OCI-M2 (cell line): ENCODE measurements around the gene KIAA0586.
"Not testable (repeated sequence)": the region's sequence is repeated elsewhere in the genome, so short reads cannot be mapped to it uniquely, and the experiment has no call there.

Source experiments
- DNase-seq: peaks from one replicate; lab custom pipeline; 2025; ENCODE audit not compliant: unreplicated experiment; lab: John Stamatoyannopoulos, UW

KIAA0586 gene

GRCh38 chr14:58541633-58542022 lies 114.1 kb downstream of the KIAA0586 start:
- no peak for DNase-seq

GRCh38 chr14:58543253-58543652 lies 115.7 kb downstream of the KIAA0586 start:
- no peak for DNase-seq

GRCh38 chr14:58547649-58548048 lies 120.1 kb downstream of the KIAA0586 start:
- DNase-seq: no peak

GRCh38 chr14:58549105-58549757 lies 121.7 kb downstream of the KIAA0586 start:
- DNase-seq: no peak

GRCh38 chr14:58553959-58554358 lies 126.4 kb downstream of the KIAA0586 start:
- DNase-seq: no peak

- DNase-seq: no peak
Measured at GRCh38 chr14:58555647-58556046, 128.1 kb downstream of the KIAA0586 start.

- DNase-seq: no peak
Measured at GRCh38 chr14:58557242-58557641, 129.7 kb downstream of the KIAA0586 start.

- DNase-seq: no peak
Measured at GRCh38 chr14:58560208-58560607, 132.7 kb downstream of the KIAA0586 start.

- no peak for DNase-seq
Measured at GRCh38 chr14:58562141-58562540, 134.6 kb downstream of the KIAA0586 start.

GRCh38 chr14:58563978-58564377 lies 136.5 kb downstream of the KIAA0586 start:
- no peak for DNase-seq

- no peak for DNase-seq
Measured at GRCh38 chr14:58565832-58566231, 138.3 kb downstream of the KIAA0586 start.

GRCh38 chr14:58566979-58567378 lies 139.5 kb downstream of the KIAA0586 start:
- DNase-seq: no peak

- no peak for DNase-seq
Measured at GRCh38 chr14:58568322-58568721, 140.8 kb downstream of the KIAA0586 start.

- DNase-seq: no peak
Measured at GRCh38 chr14:58571256-58571655, 143.7 kb downstream of the KIAA0586 start.

GRCh38 chr14:58571769-58572472 lies 144.4 kb downstream of the KIAA0586 start:
- DNase-seq: no peak

GRCh38 chr14:58572473-58572853 lies 144.9 kb downstream of the KIAA0586 start:
- DNase-seq: no peak

GRCh38 chr14:58572863-58573262 lies 145.3 kb downstream of the KIAA0586 start:
- no peak for DNase-seq

GRCh38 chr14:58574623-58575022 lies 147.1 kb downstream of the KIAA0586 start:
- no peak for DNase-seq

GRCh38 chr14:58575956-58576355 lies 148.4 kb downstream of the KIAA0586 start:
- no peak for DNase-seq

- DNase-seq: not testable (repeated sequence)
Measured at GRCh38 chr14:58580035-58580434, 152.5 kb downstream of the KIAA0586 start.

- not testable (repeated sequence) for DNase-seq
Measured at GRCh38 chr14:58581389-58581788, 153.9 kb downstream of the KIAA0586 start.

- DNase-seq: no peak
Measured at GRCh38 chr14:58584383-58584782, 156.9 kb downstream of the KIAA0586 start.

GRCh38 chr14:58587271-58587670 lies 159.8 kb downstream of the KIAA0586 start:
- DNase-seq: no peak
